ENCODE measurements around the gene EXOC6B. TPM values are rescaled to one million over a fixed set of nuclear protein-coding genes. Genes with fewer than 3 reads are reported as not detected.

Gene EXOC6B
- total and polyA plus RNA-seq, 12 donors = 16.3 to 243 (median 144) TPM

- no peak for TF ChIP-seq CTCF (IDR thresholded peaks at IDR 0.05)
These were observed 250.9 kb downstream of the EXOC6B start for GRCh38 chr2:72574886-72575285.

GRCh38 chr2:72573232-72573631 is 252.6 kb downstream of the EXOC6B start:
- TF ChIP-seq CTCF (IDR thresholded peaks at IDR 0.05) = no peak
- DNase-seq (no peak), ATAC-seq (no peak)
- no peaks in the 10 kb centered on the region for H3K9me3 ChIP-seq
- no peaks in the 10 kb centered on the region for H3K27me3 ChIP-seq
- H3K36me3 ChIP-seq = no peaks in the 10 kb centered on the region
- WGBS, 2 donors = 97 to 100% methylated on average over 1 of the region's 1 CpG
- H3K4me3 ChIP-seq = no peak overlapping the region
- intact Hi-C loops (cut with DNase I) = loop anchor here in 5 of 10 donors (10.0 kb wide), 6 partner anchors 172 to 1028 kb away; no protein-coding TSS in a partner anchor
- H3K4me1 ChIP-seq = peaks cover 0 to 23% (median 4%) of the 10 kb centered on the region in 9 donors
- no peak overlapping the region for H3K27ac ChIP-seq

More at GRCh38 chr2:72574886-72575285, 250.9 kb downstream of the EXOC6B start:
- Histone ChIP-seq H3K27me3 (no peaks in the 10 kb centered on the region), H3K4me1 (peaks cover 0 to 39% (median 13%) of the 10 kb centered on the region in 9 donors), H3K27ac (no peak overlapping the region), H3K9me3 (no peaks in the 10 kb centered on the region), H3K36me3 (no peaks in the 10 kb centered on the region), H3K4me3 (no peak overlapping the region)
- ATAC-seq (no peak), DNase-seq (no peak)
- WGBS, 2 donors = 93 to 98% methylated on average over 3 of the region's 3 CpGs
- intact Hi-C loops (cut with DNase I) = loop anchor here in 8 of 10 donors (5.0 to 10.0 kb wide), 9 partner anchors 170 to 1030 kb away; partner anchors contain the start of gene CYP26B1 (in 1 of the 8)

GRCh38 chr2:72572501-72572900 is 253.3 kb downstream of the EXOC6B start:
- intact Hi-C loops (cut with DNase I) = loop anchor here in 5 of 10 donors (10.0 kb wide), 6 partner anchors 172 to 1028 kb away; no protein-coding TSS in a partner anchor
- WGBS, 2 donors = 34 to 62% methylated on average over 2 of the region's 2 CpGs
- DNase-seq (no peak), ATAC-seq (no peak)
- H3K4me3 ChIP-seq = no peak overlapping the region
- no peak overlapping the region for H3K27ac ChIP-seq
- H3K36me3 ChIP-seq = no peaks in the 10 kb centered on the region
- H3K4me1 ChIP-seq = peaks cover 0 to 15% (median 0%) of the 10 kb centered on the region in 9 donors
- no peak for TF ChIP-seq CTCF (IDR thresholded peaks at IDR 0.05)
- H3K9me3 ChIP-seq = no peaks in the 10 kb centered on the region
- H3K27me3 ChIP-seq = no peaks in the 10 kb centered on the region

GRCh38 chr2:72570413-72570812 is 255.4 kb downstream of the EXOC6B start:
- no peak for ATAC-seq
- intact Hi-C loops (cut with DNase I) = loop anchor here in 5 of 10 donors (10.0 kb wide), 6 partner anchors 174 to 1026 kb away; no protein-coding TSS in a partner anchor

More at GRCh38 chr2:72570413-72570812, 255.4 kb downstream of the EXOC6B start:
- DNase-seq = no peak
- no peak for TF ChIP-seq CTCF (IDR thresholded peaks at IDR 0.05)
- WGBS, 2 donors = 90 to 97% methylated on average over 1 of the region's 1 CpG
- H3K4me1 ChIP-seq = peaks cover 0 to 10% (median 0%) of the 10 kb centered on the region in 9 donors
- H3K27ac ChIP-seq = no peak overlapping the region
- H3K36me3 ChIP-seq = no peaks in the 10 kb centered on the region
- no peaks in the 10 kb centered on the region for H3K9me3 ChIP-seq
- H3K27me3 ChIP-seq = no peaks in the 10 kb centered on the region
- no peak overlapping the region for H3K4me3 ChIP-seq

Measured in heart right ventricle (tissue), 16 donors.